HG02943 (cell line): ENCODE measurements around the gene MAN1C1.

Experiments
- ATAC-seq: cut with Tn5 transposase; IDR thresholded peaks from one replicate; pipeline ENCODE4 v1.9.1; 2021; ENCODE audit warnings: mild to moderate bottlenecking, low read depth, moderate library complexity; ENCODE audit not compliant: unreplicated experiment

Gene MAN1C1

GRCh38 chr1:25750923-25751605, 134.5 kb downstream of the MAN1C1 start:
- ATAC-seq = no peak

- ATAC-seq = no peak
Measured at GRCh38 chr1:25754470-25755181, 138.0 kb downstream of the MAN1C1 start.

GRCh38 chr1:25755475-25756125, 139.0 kb downstream of the MAN1C1 start:
- ATAC-seq = no peak

DNA sequence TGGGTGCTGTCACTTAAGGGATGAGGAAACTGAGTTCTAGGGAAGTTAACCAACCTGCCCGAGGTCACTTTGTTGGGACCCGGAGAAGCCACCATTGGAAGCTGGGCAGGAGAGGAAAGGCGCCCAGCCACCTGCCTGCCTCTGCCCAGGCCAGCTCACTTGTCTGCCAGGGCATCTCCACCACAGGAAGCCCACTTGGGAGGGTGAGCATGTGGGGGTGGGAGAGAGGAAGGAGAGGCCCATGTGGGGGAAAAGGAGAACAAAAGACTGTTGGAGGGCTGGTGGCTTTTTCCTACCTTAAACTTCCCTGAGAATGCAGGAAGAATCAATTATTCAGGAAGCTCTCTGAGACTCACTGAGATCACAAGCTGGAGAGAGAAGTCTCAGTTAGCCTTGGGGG, 139.6 kb downstream of the MAN1C1 start:
- no peak for ATAC-seq

DNA sequence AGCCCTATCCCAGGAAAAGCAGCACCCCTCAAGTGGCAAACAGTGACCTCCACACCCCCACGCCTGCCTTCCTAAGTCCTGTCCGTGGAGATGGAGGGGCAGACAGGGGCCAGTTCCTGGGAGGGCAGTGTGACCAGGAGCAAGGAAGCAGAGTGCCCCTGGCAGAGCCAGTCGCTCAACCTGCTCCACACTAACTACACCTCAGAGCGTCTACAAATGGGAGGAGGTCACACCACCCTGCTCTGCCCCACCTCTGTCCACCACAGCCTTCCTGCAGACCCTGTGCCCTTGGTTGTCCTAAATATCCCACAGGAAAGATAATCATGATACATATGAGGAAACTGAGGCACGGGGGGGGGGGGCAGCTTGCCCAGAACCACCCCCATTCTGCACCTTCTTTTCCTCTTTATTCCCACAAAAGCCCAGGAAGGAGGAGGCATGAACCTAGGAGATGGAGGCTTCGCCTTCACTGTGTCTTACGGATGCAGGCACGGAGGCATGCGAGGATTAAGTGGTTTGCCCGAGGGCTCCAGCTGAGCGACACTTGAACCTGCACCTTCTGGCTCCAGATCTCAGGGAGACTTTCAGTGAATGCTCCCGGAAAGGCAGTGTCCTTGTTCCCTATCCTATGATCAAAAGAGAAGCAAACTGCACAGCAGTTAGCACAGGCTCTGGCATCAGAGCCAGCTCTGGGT, 140.7 kb downstream of the MAN1C1 start:
- ATAC-seq = no peak

- no peak for ATAC-seq
Measured at GRCh38 chr1:25757846-25758185, 141.2 kb downstream of the MAN1C1 start.

DNA sequence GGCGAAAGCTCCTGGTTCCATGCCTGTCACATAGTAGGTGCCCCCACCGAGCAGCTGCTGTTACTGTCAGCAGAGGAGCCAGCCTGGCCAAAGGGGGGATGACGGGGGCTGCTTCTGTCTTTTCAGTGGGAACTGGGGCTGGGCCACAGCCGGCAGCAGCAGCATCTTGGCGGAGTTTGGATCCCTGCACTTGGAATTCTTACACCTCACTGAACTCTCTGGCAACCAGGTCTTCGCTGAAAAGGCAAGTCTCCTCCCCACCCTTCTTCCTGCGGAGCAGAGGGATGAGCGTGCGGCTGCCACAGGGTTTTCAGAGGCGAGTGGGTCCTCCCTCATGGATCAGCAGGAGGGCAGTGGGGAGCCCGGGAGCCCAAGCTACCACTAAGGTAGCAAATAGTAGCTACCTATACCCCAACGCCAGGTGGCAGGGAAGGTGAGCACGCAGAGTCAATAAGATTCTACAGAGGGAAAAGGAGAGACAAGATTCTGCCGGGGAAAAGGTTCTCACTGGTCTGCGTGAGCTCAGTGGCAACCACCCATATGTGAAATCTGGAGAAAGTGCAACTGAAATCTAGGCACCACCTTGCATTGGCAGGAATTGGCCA, 142.0 kb downstream of the MAN1C1 start:
- no peak for ATAC-seq

DNA sequence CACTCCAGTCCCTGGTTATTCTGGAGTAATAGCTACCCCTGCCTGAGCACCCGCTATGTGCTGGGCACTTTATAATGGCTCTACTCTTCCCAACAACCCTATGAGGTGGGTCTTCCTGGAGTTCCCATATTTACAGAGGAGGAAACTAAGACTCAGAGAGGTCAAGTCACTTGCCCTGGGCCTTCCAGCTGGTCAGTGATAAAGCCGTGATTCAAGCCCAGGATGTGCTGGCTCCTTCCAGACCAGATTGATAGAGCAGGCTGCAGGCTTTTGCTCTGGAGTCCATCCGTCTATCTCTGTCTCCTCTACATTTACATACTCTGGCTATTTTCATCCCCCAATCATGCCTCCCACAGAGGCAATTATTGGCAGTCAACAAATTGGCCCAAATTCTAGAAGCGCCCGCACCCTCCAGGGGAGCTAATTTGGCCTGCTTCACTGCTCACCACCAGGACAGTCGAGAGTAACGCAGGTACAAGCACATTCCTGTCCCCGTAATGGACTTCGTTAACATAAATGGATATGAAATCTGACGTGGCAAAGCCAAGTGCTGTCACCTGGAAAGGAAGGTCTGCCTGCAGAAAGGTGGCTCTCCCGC, 143.6 kb downstream of the MAN1C1 start:
- no peak for ATAC-seq

- ATAC-seq = no peak
Measured at GRCh38 chr1:25760871-25761270, 144.3 kb downstream of the MAN1C1 start.

GRCh38 chr1:25763493-25763892, 146.9 kb downstream of the MAN1C1 start:
- ATAC-seq = no peak

- no peak for ATAC-seq
Measured at GRCh38 chr1:25765136-25765922, 148.7 kb downstream of the MAN1C1 start.

GRCh38 chr1:25765923-25766589, 149.5 kb downstream of the MAN1C1 start:
- ATAC-seq = no peak

DNA sequence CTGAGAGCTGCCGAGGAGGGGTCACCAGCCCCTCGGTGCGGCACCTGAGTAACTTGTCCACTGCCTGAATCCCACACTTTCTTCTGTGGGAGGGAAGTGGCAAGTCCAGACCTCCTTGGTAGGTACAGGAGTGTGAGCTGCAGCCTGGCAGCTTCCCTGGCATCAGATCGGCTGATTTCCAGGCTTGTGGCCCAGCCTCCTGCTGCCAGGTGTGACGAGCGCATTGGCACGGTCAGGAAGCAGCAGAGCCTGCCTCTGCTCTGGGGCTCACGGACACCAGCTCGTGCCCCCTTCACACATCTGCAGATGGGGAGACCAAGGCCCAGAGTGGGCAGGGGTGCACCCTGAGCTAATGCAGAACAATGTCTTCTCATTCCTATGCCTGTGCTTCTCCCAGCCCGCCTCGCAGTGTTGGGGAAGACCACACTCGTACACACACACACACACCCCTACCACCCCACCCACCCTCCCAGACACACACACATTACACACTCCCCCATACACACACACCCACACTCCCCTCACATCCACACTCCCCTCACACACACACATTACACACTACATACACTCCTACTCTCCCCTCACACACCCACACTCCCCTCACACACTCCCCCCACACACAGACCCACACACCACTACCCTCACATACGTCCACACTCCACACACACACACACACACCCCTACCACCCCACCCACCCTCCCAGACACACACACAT, 150.3 kb downstream of the MAN1C1 start:
- no peak for ATAC-seq

GRCh38 chr1:25767437-25767770, 150.8 kb downstream of the MAN1C1 start:
- ATAC-seq = no peak

- ATAC-seq = no peak
Measured at GRCh38 chr1:25768999-25769398, 152.4 kb downstream of the MAN1C1 start.

- no peak for ATAC-seq
Measured at GRCh38 chr1:25769625-25770383, 153.2 kb downstream of the MAN1C1 start.

DNA sequence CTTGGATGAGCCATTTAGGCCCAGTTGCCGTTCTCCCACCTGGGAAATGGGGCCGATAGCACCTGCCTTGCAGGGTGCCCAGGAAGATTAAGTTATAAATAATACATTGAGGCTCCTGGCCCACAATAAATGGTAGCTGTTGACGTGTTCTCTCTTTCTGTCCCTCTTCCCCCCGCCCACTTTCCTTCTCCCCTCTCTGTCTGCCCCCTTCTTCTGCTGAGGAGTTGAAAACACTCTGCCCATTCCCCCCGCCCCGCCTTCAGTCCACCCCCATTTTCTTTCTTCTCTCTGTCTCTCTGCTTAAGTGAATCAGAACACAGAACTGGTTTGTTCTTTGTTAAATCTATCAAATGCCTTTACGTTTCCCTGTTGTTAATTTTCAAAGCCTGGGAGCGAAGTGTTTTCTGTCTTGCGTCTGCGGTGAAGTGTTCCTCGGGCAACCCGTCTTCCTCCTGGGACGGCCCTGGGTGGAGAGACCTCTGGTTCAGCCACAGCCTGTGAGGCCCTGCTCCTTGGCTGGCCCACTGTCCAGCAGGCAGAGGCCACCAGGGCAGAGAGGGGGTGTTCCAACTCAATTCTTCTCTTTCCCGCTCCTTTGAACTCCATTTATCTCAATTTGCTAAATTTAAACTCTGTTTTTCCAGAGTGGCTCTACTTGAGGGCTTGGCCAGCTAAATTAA, 154.1 kb downstream of the MAN1C1 start:
- no peak for ATAC-seq
